Measurements from ENCODE around the gene FYN. TPM values are rescaled to one million over a fixed set of nuclear protein-coding genes. Genes with fewer than 3 reads are reported as not detected.

FYN gene
- total RNA-seq, 1 experiment from 2014 or later = 18.5 TPM

DNA sequence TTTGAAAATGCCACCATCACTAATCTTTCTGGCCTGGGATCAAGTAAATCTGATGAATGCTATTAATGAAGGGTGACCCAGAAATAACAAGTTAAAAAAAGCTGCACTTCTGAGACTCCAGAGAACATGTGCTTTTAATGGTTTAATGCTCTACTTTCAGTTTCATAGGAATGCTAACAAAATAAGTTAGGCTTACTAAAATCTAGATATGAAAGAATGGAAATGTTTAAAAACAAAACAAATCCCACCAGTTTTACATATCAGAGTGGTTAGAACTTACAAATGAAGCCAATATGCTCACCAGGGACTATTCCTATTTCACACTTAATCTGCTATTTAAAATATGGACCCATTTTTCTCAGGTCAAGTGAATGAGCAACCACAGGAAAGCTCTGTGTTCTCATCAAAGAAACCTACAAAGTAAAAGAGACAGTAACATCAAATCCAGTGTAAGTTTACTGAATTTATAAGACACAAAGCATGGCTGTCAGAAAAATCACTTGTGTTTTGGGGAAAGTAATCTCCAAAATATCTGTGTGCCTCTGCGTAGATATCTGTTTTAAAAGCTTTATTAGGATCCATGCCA lies 40.3 kb downstream of the FYN start:
- H4K20me1 ChIP-seq (ENCODE audit: insufficient read depth) = no peaks in the 10 kb centered on the region
- H3K9me2 ChIP-seq (ENCODE audit: insufficient read depth) = no peaks in the 10 kb centered on the region
- ChIA-PET CTCF (no interaction called here), POLR2A (no interaction called here), RAD21 (ENCODE audit: low non-redundant PET in 1 of 2, low total read pairs in 2 of 2, uncharacterized antibody in 2 of 2, unreplicated experiment in 2 of 2) (no interaction called here)
- TF ChIP-seq JUND (IDR thresholded peaks at IDR 0.05) (no peak), POLR2AphosphoS5 (IDR thresholded peaks at IDR 0.05; ENCODE audit: low read depth, low read length) (no peak), RAD21 (IDR thresholded peaks at IDR 0.05; ENCODE audit: low read depth) (no peak), ATF3 (IDR thresholded peaks at IDR 0.05) (no peak), SP1 (IDR thresholded peaks at IDR 0.05; ENCODE audit: low read depth) (no peak), ELF1 (IDR thresholded peaks at IDR 0.05; ENCODE audit: borderline replicate concordance, low read depth) (no peak), CEBPB (IDR thresholded peaks at IDR 0.05; ENCODE audit: low read depth) (no peak)
- intact Hi-C loops (cut with micrococcal nuclease) = loop anchor here (5.0 kb wide), 1 partner anchor 76 kb away; no protein-coding TSS in a partner anchor
- H3K27me3 ChIP-seq (ENCODE audit: insufficient read depth, low read length) = no peaks in the 10 kb centered on the region
- no peaks in the 10 kb centered on the region for H3K36me3 ChIP-seq (ENCODE audit: control insufficient read depth in 1 of 2, insufficient read depth in 2 of 2, low read length in 2 of 2)
- ATAC-seq (no peak), DNase-seq (ENCODE audit: low read depth, low spot score) (no peak)
- no peak overlapping the region for H3K9ac ChIP-seq (ENCODE audit: low read length)
- no peak overlapping the region for H3K4me2 ChIP-seq (ENCODE audit: low read length)
- no peaks in the 10 kb centered on the region for H3K79me2 ChIP-seq (ENCODE audit: insufficient read depth, low read length)
- H3K9me3 ChIP-seq (ENCODE audit: control insufficient read depth in 1 of 2, insufficient read depth in 1 of 2, low read depth in 1 of 2, low read length in 2 of 2) = no peaks in the 10 kb centered on the region
- no peaks in the 10 kb centered on the region for H3K4me1 ChIP-seq (ENCODE audit: control insufficient read depth in 1 of 2, insufficient read depth in 2 of 2, low read length in 2 of 2)
- no peak overlapping the region for H2AFZ ChIP-seq (ENCODE audit: low read depth, low read length, poor library complexity, severe bottlenecking)
- H3K4me3 ChIP-seq (replicated peaks in 1 of 2; ENCODE audit: low read depth in 1 of 2, low read length in 2 of 2) = no peak overlapping the region
- no peak overlapping the region for H3K27ac ChIP-seq (ENCODE audit: low read depth, low read length)
- BruUV-seq (replicated peaks) = no TSS peak

DNA sequence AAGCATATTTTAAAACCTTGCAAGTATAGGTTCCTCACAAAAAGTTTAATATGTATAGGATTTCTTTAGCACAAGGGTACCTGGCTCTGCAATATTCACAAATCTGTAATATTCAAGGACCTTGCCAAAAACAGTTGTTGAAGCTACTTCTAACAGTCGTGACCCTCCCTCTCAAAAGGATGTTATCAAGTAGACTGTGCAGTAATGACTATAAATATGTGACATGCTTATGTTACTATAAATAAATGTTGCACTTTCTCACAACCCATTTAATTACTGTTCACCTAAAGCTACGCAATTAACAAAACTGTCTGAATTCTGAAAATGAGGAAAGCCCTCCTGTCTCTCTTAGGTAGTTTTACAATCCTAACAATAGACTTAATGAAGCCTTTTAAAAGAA lies 41.8 kb downstream of the FYN start:
- Histone ChIP-seq H3K79me2 (ENCODE audit: insufficient read depth, low read length) (no peaks in the 10 kb centered on the region), H3K9ac (ENCODE audit: low read length) (no peak overlapping the region), H3K27me3 (ENCODE audit: insufficient read depth, low read length) (no peaks in the 10 kb centered on the region), H3K9me2 (ENCODE audit: insufficient read depth) (no peaks in the 10 kb centered on the region), H2AFZ (ENCODE audit: low read depth, low read length, poor library complexity, severe bottlenecking) (no peak overlapping the region), H3K9me3 (ENCODE audit: control insufficient read depth in 1 of 2, insufficient read depth in 1 of 2, low read depth in 1 of 2, low read length in 2 of 2) (no peaks in the 10 kb centered on the region), H4K20me1 (ENCODE audit: insufficient read depth) (no peaks in the 10 kb centered on the region), H3K4me1 (ENCODE audit: control insufficient read depth in 1 of 2, insufficient read depth in 2 of 2, low read length in 2 of 2) (no peaks in the 10 kb centered on the region), H3K36me3 (ENCODE audit: control insufficient read depth in 1 of 2, insufficient read depth in 2 of 2, low read length in 2 of 2) (no peaks in the 10 kb centered on the region), H3K4me2 (ENCODE audit: low read length) (no peak overlapping the region), H3K4me3 (replicated peaks in 1 of 2; ENCODE audit: low read depth in 1 of 2, low read length in 2 of 2) (no peak overlapping the region), H3K27ac (ENCODE audit: low read depth, low read length) (no peak overlapping the region)
- no TSS peak for BruUV-seq (replicated peaks)
- TF ChIP-seq CBX3 (IDR thresholded peaks at IDR 0.05; ENCODE audit: low read depth) = no peak
- intact Hi-C loops (cut with micrococcal nuclease) = loop anchor here (5.0 kb wide), 1 partner anchor 74 kb away; no protein-coding TSS in a partner anchor
- RAD21 ChIA-PET (ENCODE audit: low non-redundant PET in 1 of 2, low total read pairs in 2 of 2, uncharacterized antibody in 2 of 2, unreplicated experiment in 2 of 2) = no interaction called here
- CTCF ChIA-PET = no interaction called here
- no peak for DNase-seq (ENCODE audit: low read depth, low spot score)
- POLR2A ChIA-PET = no interaction called here
- ATAC-seq = no peak
